Stimulated activated CD8-positive, alpha-beta memory T cell treated with anti-CD3 and anti-CD28 coated beads, Interleukin-4, amount 100 ng/mL, for 1 hour (primary cell): ENCODE data around the gene STARD13.

Experiments
- DNase-seq, 2 donors: peaks; one replicate each; pipeline ENCODE4 v3.0.0-alpha.2; 2020; ENCODE audit warnings: low read depth in 2 of 2, low spot score in 1 of 2

STARD13 gene

DNA sequence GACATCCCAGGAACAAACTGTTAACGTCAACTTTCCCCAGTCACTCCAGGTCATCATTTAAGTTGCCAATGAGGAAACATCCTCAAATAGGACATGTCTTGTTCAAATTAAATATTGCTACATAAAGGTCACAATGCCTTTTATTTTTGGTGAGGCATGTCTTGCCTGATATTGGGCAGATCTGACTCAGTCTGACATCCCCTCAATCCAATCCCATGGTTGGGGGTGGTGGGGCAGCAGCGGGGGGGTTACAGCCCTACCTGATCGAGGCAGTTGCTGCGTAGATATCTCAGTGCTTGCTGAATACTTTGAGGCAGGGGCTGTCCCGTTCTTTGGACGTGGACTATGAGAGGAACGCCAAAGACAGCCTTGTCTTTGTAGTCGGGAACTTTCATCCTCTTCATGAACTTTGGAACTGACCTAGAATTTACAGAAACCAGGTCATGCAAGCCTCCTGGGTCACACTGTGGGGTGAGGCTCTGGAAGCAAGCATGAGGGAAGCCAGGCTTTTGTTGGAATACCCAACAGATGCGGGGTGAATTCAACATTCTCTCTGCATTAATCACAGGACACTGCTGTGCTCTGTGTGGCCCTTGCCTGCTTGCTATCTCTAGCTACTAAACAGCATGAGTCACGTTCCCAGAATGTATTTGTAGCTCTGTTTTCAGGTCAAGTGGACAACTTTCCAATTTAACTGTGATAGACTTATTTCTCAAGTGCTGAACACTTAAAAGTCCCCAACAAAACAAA, 159.6 kb downstream of the STARD13 start:
- DNase-seq: no peak

- no peak for DNase-seq
Observed at GRCh38 chr13:33123066-33123859, 162.3 kb downstream of the STARD13 start.

DNA sequence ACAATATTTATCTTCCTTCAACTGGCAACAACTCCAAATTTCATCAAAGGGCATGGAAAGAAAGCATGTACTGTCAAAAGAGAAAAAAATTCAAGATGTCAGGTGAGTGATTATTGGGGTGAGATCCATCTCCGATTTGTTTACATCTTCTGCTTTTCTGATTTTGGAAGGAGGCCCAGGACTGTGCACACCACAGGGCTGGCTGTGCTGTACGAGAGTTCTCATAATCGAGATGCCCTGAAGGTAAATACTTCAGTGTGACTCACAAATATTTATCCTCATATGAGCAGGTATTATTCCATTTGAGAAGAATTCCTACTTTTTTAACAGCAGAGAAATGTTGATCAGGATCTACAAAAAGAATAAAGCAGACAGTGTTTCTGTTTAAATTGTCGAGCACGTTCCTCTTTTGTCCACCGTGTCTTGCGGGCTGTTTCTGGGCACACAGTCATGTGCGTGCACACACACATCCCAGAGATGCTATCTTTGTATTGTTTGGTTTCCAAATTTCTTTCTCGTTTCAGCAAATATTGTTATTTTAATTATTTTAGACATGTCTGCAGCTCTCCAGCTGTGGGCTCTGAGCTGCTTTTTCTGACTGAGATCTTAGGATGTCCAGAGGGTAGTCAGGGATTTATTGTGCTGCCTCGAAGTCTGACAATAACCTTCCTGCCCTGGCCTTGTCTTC, 165.6 kb downstream of the STARD13 start:
- no peak for DNase-seq

GRCh38 chr13:33119022-33119781, 166.4 kb downstream of the STARD13 start:
- no peak for DNase-seq

- DNase-seq: no peak
Observed at GRCh38 chr13:33116321-33117010, 169.1 kb downstream of the STARD13 start.

- no peak for DNase-seq
Observed at GRCh38 chr13:33115274-33115673, 170.3 kb downstream of the STARD13 start.

DNA sequence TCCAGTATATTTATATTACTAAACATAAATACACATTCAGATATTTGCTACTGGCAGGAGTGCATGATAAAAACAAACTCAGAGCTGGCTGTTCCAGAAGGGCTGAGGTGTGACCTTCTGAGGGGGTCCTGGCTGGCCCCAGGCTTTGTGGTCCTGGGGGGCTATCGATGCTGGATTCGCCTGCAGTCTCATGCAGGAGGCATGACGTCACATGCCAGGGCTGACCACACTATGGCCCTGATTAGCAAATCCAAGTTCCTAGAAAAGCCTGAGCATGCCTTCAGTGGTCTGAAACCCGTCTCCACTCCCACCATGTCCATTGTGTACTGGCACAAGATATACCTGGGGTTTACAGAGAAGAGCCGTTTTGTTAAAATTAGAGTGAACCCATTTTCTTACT, 171.4 kb downstream of the STARD13 start:
- DNase-seq: no peak

- DNase-seq: no peak
Observed at GRCh38 chr13:33112766-33113165, 172.8 kb downstream of the STARD13 start.

DNA sequence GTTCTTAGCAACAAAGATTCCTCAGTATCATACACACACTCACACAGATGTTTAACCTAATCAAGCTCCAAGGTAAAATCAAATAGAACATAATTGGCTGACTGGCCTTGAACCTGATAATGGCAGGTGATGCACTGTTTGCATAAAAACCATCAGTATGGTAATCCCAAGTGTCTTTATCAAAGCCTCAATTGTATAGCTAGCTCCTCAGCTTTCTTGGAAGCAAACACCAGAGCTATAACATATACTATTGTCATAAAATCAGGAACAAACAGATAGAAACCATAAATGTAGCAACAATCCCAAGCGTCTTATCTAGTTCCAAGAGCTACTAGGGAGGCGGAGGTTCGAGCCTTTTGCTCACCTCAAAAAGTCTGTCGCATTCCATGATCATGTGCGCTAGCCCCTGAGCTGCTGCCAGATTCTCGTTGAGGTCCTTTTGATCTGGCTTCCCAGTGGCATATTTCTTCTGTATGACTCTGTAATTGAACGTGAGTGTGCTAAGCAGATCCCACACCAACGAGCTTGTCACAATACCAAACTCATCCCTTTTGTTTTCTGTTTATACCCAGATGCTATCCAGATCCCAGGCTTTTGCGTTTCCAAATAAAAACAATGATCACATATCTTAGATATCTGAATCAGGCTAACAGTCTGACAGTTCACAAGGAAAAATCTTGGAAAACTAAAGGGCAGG, 174.0 kb downstream of the STARD13 start:
- no peak for DNase-seq

DNA sequence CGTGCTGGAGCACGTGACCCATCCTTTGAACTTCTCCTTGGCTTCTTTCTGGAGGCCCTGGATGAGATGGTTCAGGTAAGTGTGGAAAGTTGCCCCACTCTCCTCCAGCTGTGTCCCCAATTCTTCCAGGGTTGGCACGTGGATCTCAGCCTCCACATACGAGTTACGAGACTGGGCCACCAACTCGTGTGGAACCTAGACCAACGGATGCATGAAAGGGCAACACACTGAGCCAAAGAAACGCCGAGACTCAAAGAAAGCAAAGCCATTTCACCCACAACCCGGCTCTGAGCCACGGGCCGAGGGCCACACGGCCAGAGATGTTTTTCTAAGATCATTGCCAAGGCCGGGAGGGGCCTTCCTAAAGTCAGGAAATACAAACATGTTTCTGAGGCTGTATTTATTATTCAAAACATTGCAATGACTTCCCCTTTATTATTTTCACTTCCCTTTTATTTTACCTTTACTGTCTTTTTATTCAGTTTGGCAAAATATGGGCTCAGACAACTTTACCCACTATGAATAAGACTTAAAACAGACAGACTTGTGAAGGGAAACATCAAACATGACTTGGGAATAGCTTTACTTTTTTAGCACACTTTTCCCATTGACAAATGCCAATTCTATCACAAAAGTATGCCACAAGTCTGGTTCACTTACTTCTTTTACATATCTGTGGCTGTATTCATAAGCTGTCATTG, 174.7 kb downstream of the STARD13 start:
- no peak for DNase-seq

DNA sequence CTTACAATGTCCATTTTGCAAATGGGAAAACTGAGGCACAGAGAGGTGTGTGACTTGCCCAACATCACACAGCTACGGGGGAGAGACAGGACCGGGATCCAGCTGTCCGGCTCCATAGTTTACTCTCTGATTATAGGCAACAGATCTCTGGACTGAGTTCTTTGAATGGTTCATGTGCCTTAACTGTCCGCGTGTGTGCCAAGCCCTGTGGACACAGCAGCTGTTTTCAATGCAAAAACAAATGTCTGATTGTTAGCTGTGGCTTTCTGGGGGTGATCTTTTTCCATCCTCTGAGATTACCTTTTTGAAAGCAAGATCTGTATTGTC, 175.2 kb downstream of the STARD13 start:
- no peak for DNase-seq

DNA sequence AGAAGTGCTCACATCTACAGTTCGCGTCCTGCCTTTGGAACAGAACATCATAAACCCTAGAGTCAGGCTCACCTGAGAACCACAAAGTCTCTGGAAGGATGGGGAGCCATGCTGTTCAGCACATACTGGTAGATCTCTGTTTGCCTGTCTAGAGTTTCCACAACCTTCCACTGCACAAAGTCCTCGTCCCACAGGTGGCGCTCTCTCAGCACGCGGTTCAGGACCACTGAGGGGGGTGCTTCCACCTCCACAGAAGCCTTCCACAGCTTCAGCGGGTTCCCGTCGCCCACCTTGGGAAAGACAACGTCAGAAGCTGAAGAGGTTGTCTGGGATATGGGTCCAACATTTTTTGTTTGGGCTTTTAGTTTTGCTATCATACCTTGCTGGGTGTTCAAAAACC, 175.8 kb downstream of the STARD13 start:
- no peak for DNase-seq

- DNase-seq: no peak
Observed at GRCh38 chr13:33109271-33109697, 176.3 kb downstream of the STARD13 start.

- DNase-seq: no peak
Observed at GRCh38 chr13:33108620-33109019, 176.9 kb downstream of the STARD13 start.

DNA sequence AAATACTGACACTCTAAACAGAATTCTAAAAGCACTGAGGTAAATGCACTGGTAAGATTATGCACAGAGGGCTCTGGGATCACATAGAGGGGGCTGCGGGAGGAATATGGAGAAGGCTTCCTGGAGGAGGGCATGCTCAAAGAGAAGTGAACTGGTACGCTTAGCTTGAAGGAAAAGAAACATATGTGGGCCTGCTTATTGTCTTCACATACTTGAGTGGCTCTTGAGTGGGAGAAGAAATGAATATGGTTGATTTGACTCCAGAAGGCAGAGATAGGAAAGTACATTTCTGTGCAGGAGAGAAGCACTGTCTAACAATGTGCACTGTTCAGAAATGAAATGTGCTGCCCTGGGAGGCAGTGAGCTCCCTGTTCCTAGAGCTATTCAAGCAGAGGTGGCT, 178.2 kb downstream of the STARD13 start:
- no peak for DNase-seq

DNA sequence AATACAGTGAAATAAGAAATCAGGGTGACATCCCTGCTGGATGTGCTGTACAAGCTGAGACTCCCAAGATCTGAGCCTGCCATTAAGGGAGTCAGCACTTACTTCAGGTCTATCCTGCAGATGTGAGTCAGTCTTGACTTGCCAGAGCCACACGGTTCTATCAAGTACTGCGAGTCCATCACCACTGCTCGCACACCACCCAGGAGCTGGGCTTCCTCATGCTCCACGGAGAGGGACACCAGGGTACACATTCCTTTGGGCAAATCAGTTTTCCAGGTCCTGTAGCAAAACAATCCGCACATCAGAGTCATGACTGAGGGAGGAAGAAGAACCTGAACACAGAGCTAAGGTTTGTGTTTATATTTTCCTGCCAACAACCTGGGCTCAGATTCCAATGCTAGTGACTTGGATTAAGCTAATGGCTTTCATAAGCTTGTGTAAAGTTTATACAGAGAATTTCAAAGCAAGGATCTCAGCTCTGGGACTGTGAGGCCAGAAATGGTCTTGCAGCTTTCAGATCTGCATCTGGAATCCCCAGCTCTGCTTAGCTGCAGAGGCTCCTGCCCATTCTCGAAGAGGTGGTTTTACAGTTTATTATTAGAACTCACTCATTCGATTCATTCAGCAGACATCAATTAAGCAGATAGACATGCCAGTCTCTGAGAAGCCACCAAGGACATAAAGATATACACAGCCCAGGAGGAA, 178.7 kb downstream of the STARD13 start:
- no peak for DNase-seq

- DNase-seq: no peak
Observed at GRCh38 chr13:33105387-33106005, 180.1 kb downstream of the STARD13 start.

DNA sequence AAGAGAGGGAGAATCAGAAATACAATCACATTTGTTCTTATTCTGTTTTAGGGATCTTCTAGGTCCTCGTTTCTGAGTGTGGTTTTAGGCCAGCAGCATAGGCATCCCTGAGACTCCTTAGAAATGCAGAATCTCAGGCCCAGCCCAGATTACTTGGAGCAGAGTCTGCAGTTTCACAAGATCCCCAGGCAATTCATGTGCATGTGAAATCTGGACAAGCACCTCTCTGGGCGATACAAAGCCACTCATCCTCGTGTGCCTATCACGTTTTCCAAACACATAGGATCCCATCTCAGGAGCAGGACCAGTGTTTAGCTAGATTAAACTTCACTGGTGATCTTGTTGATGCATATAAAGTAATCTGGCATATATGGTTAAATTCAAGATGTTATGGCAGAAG, 182.1 kb downstream of the STARD13 start:
- DNase-seq: no peak

DNA sequence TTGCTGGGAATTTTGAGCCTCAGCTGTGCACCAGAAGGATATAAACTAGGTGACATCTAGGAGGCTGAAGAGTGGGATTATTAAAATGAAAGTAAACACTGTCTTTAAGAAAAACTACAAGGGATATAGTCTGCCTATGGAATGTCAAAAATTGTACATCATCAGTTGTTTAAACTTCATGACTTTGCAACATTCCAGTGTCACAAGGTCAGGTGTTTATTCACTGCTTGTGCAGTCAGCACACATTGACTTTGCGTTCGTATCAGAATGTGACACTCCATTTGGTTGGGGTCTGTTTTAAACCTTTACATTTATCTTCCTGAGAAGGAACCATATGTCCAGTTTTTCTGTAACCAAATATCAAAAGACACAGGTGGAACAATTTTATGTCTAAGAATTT, 183.7 kb downstream of the STARD13 start:
- no peak for DNase-seq
